HG02759 (cell line): ENCODE data around the gene TMEM254.
"Not testable (repeated sequence)": the region's sequence is repeated elsewhere in the genome, so short reads cannot be mapped to it uniquely, and the experiment has no call there.

Experiments
- ATAC-seq: cut with Tn5 transposase; IDR thresholded peaks from one replicate; pipeline ENCODE4 v1.9.1; 2021; ENCODE audit warnings: mild to moderate bottlenecking, moderate library complexity; ENCODE audit not compliant: unreplicated experiment

TMEM254 gene

GRCh38 chr10:80078448-80079311, at the start of gene TMEM254:
TSS of gene TMEM254 (plus strand) at chr10:80078665. CDS start at chr10:80078700, 35 bp downstream.
- ATAC-seq = peak; percentile 91

- peak; percentile 96 for ATAC-seq
These were observed 49.3 kb upstream of the TMEM254 start for GRCh38 chr10:80029205-80029604.

- ATAC-seq = not testable (repeated sequence)
These were observed 48.6 kb upstream of the TMEM254 start for GRCh38 chr10:80029865-80030264.

- no peak for ATAC-seq
These were observed 46.0 kb upstream of the TMEM254 start for GRCh38 chr10:80032503-80032902.

GRCh38 chr10:80034766-80035165, 43.7 kb upstream of the TMEM254 start:
- ATAC-seq = not testable (repeated sequence)

- not testable (repeated sequence) for ATAC-seq
These were observed 43.0 kb upstream of the TMEM254 start for GRCh38 chr10:80035430-80035829.

GRCh38 chr10:80036921-80037500, 41.5 kb upstream of the TMEM254 start:
- not testable (repeated sequence) for ATAC-seq

- ATAC-seq = not testable (repeated sequence)
These were observed 40.2 kb upstream of the TMEM254 start for GRCh38 chr10:80038226-80038625.

GRCh38 chr10:80041162-80041561, 37.3 kb upstream of the TMEM254 start:
- ATAC-seq = no peak

- not testable (repeated sequence) for ATAC-seq
These were observed 33.5 kb upstream of the TMEM254 start for GRCh38 chr10:80044935-80045334.

GRCh38 chr10:80046629-80047441, 31.6 kb upstream of the TMEM254 start:
- peak; percentile 88 for ATAC-seq

- ATAC-seq = no peak
These were observed 27.7 kb upstream of the TMEM254 start for GRCh38 chr10:80050752-80051151.

- no peak for ATAC-seq
These were observed 26.5 kb upstream of the TMEM254 start for GRCh38 chr10:80051993-80052392.

- no peak for ATAC-seq
These were observed 22.7 kb upstream of the TMEM254 start for GRCh38 chr10:80055760-80056159.

GRCh38 chr10:80057171-80057570, 21.3 kb upstream of the TMEM254 start:
- no peak for ATAC-seq

- no peak for ATAC-seq
These were observed 14.2 kb upstream of the TMEM254 start for GRCh38 chr10:80064120-80064886.

- ATAC-seq = no peak
These were observed 11.7 kb upstream of the TMEM254 start for GRCh38 chr10:80066809-80067208.

- not testable (repeated sequence) for ATAC-seq
These were observed 10.6 kb upstream of the TMEM254 start for GRCh38 chr10:80067821-80068220.

- no peak for ATAC-seq
These were observed 10.2 kb upstream of the TMEM254 start for GRCh38 chr10:80068270-80068669.

GRCh38 chr10:80070057-80070456, 8.4 kb upstream of the TMEM254 start:
- ATAC-seq = no peak

- ATAC-seq = no peak
These were observed 5.9 kb upstream of the TMEM254 start for GRCh38 chr10:80072584-80072983.
